ENCODE results near the gene ZFP28. TPM values are rescaled to one million over a fixed set of nuclear protein-coding genes. Genes with fewer than 3 reads are reported as not detected.
A peak's percentile ranks its signal among the peaks of the same experiment; 100 is the strongest.

ZFP28 gene
- total RNA-seq, 1 donor from 2014 or later, result 7.1 TPM

- Histone ChIP-seq H3K4me3 (no peak overlapping the region), H3K27me3 (no peaks in the 10 kb centered on the region), H3K36me3 (peaks cover 7 to 85% of the 10 kb centered on the region in 2 donors), H3K9me3 (peaks cover 54% of the 10 kb centered on the region), H3K4me1 (peaks cover 9% of the 10 kb centered on the region), H3K27ac (no peak overlapping the region)
- TF ChIP-seq POLR2AphosphoS5 (IDR thresholded peaks at IDR 0.05; ENCODE audit: insufficient read depth in 1 of 2, low read depth in 1 of 2) (no peak), POLR2A (IDR thresholded peaks at IDR 0.05) (no peak), CTCF (IDR thresholded peaks at IDR 0.05) (no peak)
- no peak for DNase-seq (ENCODE audit: extremely low spot score in 2 of 2)
- intact Hi-C loops (cut with DNase I), result no loop called here
These were observed 33.8 kb downstream of the ZFP28 start for GRCh38 chr19:56572589-56572988.

- H3K36me3 ChIP-seq, result peaks cover 7 to 92% of the 10 kb centered on the region in 2 donors
- H3K27ac ChIP-seq, result no peak overlapping the region
- H3K9me3 ChIP-seq, result peaks cover 67% of the 10 kb centered on the region
- H3K4me1 ChIP-seq, result no peaks in the 10 kb centered on the region
- H3K4me3 ChIP-seq, result no peak overlapping the region
- no peak for DNase-seq (ENCODE audit: extremely low spot score in 2 of 2)
- H3K27me3 ChIP-seq, result no peaks in the 10 kb centered on the region
- TF ChIP-seq POLR2A (IDR thresholded peaks at IDR 0.05), result no peak
- no peak for TF ChIP-seq POLR2AphosphoS5 (IDR thresholded peaks at IDR 0.05; ENCODE audit: insufficient read depth in 1 of 2, low read depth in 1 of 2)
- TF ChIP-seq CTCF (IDR thresholded peaks at IDR 0.05), result no peak
- intact Hi-C loops (cut with DNase I), result no loop called here
These were observed 35.2 kb downstream of the ZFP28 start for GRCh38 chr19:56573914-56574313.

- DNase-seq (ENCODE audit: extremely low spot score in 2 of 2), result no peak
- Histone ChIP-seq H3K27ac (no peak overlapping the region), H3K36me3 (peaks cover 3 to 62% of the 10 kb centered on the region in 2 donors), H3K4me3 (no peak overlapping the region), H3K4me1 (no peaks in the 10 kb centered on the region), H3K9me3 (peaks cover 90% of the 10 kb centered on the region), H3K27me3 (no peaks in the 10 kb centered on the region)
- intact Hi-C loops (cut with DNase I), result no loop called here
- TF ChIP-seq POLR2AphosphoS5 (IDR thresholded peaks at IDR 0.05; ENCODE audit: insufficient read depth in 1 of 2, low read depth in 1 of 2) (no peak), CTCF (IDR thresholded peaks at IDR 0.05) (no peak), POLR2A (IDR thresholded peaks at IDR 0.05) (no peak)
These were observed 39.2 kb downstream of the ZFP28 start for GRCh38 chr19:56577719-56578602.

DNA sequence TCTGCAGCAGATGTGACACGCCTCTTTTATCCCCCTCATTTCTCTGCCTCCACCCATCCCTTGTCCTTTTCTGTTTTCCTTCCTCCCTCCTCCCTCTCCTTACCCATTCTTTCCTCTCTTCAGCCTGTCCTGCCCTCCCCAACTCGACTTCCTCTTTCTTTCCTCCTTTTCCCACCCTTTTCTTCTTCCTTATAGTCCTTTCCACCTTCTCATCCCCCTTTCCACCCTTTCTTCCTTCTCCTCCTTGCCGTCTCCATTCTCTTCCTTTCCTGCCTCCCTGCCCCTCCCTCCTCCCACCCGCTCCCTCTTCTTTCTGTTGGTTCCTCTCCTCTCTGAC lies 55.7 kb downstream of the ZFP28 start:
- H3K27me3 ChIP-seq, result no peaks in the 10 kb centered on the region
- peaks cover 17% of the 10 kb centered on the region for H3K4me1 ChIP-seq
- no peak for TF ChIP-seq POLR2AphosphoS5 (IDR thresholded peaks at IDR 0.05; ENCODE audit: insufficient read depth in 1 of 2, low read depth in 1 of 2)
- no peak for TF ChIP-seq CTCF (IDR thresholded peaks at IDR 0.05)
- TF ChIP-seq POLR2A (IDR thresholded peaks at IDR 0.05), result no peak
- H3K9me3 ChIP-seq, result no peaks in the 10 kb centered on the region
- peaks cover 0 to 12% of the 10 kb centered on the region in 2 donors for H3K36me3 ChIP-seq
- intact Hi-C loops (cut with DNase I), result no loop called here
- DNase-seq (ENCODE audit: extremely low spot score in 2 of 2), result no peak
- peak overlapping the region; percentile 74 for H3K27ac ChIP-seq
- peak overlapping the region; percentile 97 to 100 for H3K4me3 ChIP-seq
